Esophagus muscularis mucosa (tissue), 4 donors: ENCODE measurements around the gene SFN.

ENCODE experiments used
- CTCF ChIP-seq, 3 experiments: fragments of 200-600 bp in 2 of 3; fragments of 450-650 bp in 1 of 3; sonication (generic) in 2 of 3; IDR thresholded peaks; one replicate each; pipeline ENCODE4 v1.5.1; 2017 to 2019; ENCODE audit warnings: antibody characterized with exemption in 3 of 3, mild to moderate bottlenecking in 2 of 3, moderate library complexity in 1 of 3
- EP300 ChIP-seq: sonication (generic); formaldehyde crosslinking; IDR thresholded peaks from one replicate; pipeline ENCODE4 v1.6.1; 2017; ENCODE audit warnings: antibody characterized with exemption
- POLR2A ChIP-seq: fragments of 450-650 bp; IDR thresholded peaks from one replicate; pipeline ENCODE4 v1.6.1; 2017; ENCODE audit warnings: antibody characterized with exemption, moderate library complexity, mild to moderate bottlenecking, low read depth
- POLR2AphosphoS5 ChIP-seq, 2 donors: sonication (generic); formaldehyde crosslinking; IDR thresholded peaks; one replicate each; pipeline ENCODE4 v1.6.1; 2017; ENCODE audit warnings: antibody characterized with exemption in 2 of 2

GRCh38 chr1:26814893-26815292 is 48.1 kb upstream of the SFN start:
- TF ChIP-seq CTCF (IDR thresholded peaks at IDR 0.05) (no peak), EP300 (no peak), POLR2AphosphoS5 (IDR thresholded peaks at IDR 0.05) (no peak), POLR2A (no peak)
